Activated CD4-positive, alpha-beta memory T cell treated with anti-CD3 and anti-CD28 coated beads for 36 hours (primary cell): ENCODE results near the gene TMIGD2. TPM values are rescaled to one million over a fixed set of nuclear protein-coding genes. Genes with fewer than 3 reads are reported as not detected.
"Not testable (repeated sequence)": the region's sequence is repeated elsewhere in the genome, so short reads cannot be mapped to it uniquely, and the experiment has no call there.

Source experiments
- CTCF ChIA-PET: fragments of 350-600 bp; sonication (Branson Sonifier 250); formaldehyde crosslinking; loops from one replicate; lab custom pipeline; 2021; ENCODE audit warnings: antibody characterized with exemption, inconsistent platforms; lab: Charles Lee
- POLR2A ChIA-PET: fragments of 350-600 bp; sonication (Branson Sonifier 250); formaldehyde crosslinking; loops from one replicate; lab custom pipeline; 2021; ENCODE audit warnings: antibody characterized with exemption; lab: Charles Lee
- DNase-seq: peaks from one replicate; pipeline ENCODE4 v3.0.0-alpha.2; 2020
- H3K27ac Mint-ChIP-seq: one replicate; pipeline ENCODE4 v1.8.0; 2021; ENCODE audit warnings: mixed read lengths
- H3K27me3 Mint-ChIP-seq: one replicate; pipeline ENCODE4 v1.8.0; 2021; ENCODE audit warnings: mixed read lengths
- H3K36me3 Mint-ChIP-seq: one replicate; pipeline ENCODE4 v1.8.0; 2021; ENCODE audit warnings: mixed read lengths
- H3K4me1 Mint-ChIP-seq: one replicate; pipeline ENCODE4 v1.8.0; 2021; ENCODE audit warnings: low read depth, mixed read lengths
- H3K4me3 Mint-ChIP-seq: one replicate; pipeline ENCODE4 v1.8.0; 2021; ENCODE audit warnings: mild to moderate bottlenecking, mixed read lengths
- H3K9me3 Mint-ChIP-seq: one replicate; pipeline ENCODE4 v1.8.0; 2021; ENCODE audit warnings: mixed read lengths
- intact Hi-C: fragments of 100-400 bp; cut with micrococcal nuclease; formaldehyde crosslinking; loops from one replicate; pipeline ENCODE4 v1.15.1; 2023
- total RNA-seq, 2 experiments: library from RNA; stranded (reverse); gene quantifications; one replicate each; pipeline ENCODE4 v1.2.3, GENCODE V29; 2021

The TMIGD2 gene
- total RNA-seq, 2 experiments from 2014 or later, result 2.4 to 2.6 TPM

- peaks cover 2% of the 10 kb centered on the region for H3K9me3 Mint-ChIP-seq
- ChIA-PET CTCF (interaction anchor here (0.7 to 4.1 kb wide), 11 partner anchors 14 to 777 kb away, joined by 3 to 19 read pairs (median 4); partner anchors contain the start of genes EBI3, MPND, MRPL54 and SH3GL1), POLR2A (interaction anchor here (0.8 to 1.2 kb wide), 6 partner anchors 17 to 262 kb away, joined by 3 to 4 read pairs (median 4); partner anchors contain the start of genes CHAF1A, EBI3, EEF2 and MPND)
- peaks cover 31% of the 10 kb centered on the region for H3K36me3 Mint-ChIP-seq
- H3K4me1 Mint-ChIP-seq, result peaks cover 19% of the 10 kb centered on the region
- H3K27ac Mint-ChIP-seq, result peak within 1 kb of the TSS; percentile 96
- peak within 1 kb of the TSS; percentile 83 for H3K4me3 Mint-ChIP-seq
- peak; percentile 99 for DNase-seq
- intact Hi-C loops, result loop anchor here (1.0 to 2.0 kb wide), 4 partner anchors 18 to 224 kb away; partner anchors contain the start of genes CHAF1A and EBI3
- no peaks in the 10 kb centered on the region for H3K27me3 Mint-ChIP-seq
Measured at GRCh38 chr19:4246767-4247593, 55.2 kb downstream of the TMIGD2 start, which contains the start of gene YJU2. TSS of gene YJU2 (plus strand) at chr19:4247080. CDS start at chr19:4247147, 67 bp downstream.

GRCh38 chr19:4245938-4246337, 56.3 kb downstream of the TMIGD2 start:
- H3K9me3 Mint-ChIP-seq, CTCF ChIA-PET, H3K27me3 Mint-ChIP-seq, POLR2A ChIA-PET, DNase-seq, H3K27ac Mint-ChIP-seq: not testable (repeated sequence)
- Mint-ChIP-seq H3K4me1 (peaks cover 19% of the 10 kb centered on the region), H3K4me3 (peak overlapping the region; percentile 83), H3K36me3 (peaks cover 23% of the 10 kb centered on the region)
- intact Hi-C loops, result loop anchor here (2.0 kb wide), 1 partner anchor 17 kb away; the partner anchor contains the start of gene EBI3

Other genes starting within 250 kb of the TMIGD2 start
- gene ZBTB7A, start 235.5 kb downstream of the TMIGD2 start, total RNA-seq, result 10 to 100 TPM; 31.0 to 32.5 TPM
- gene MAP2K2, start 178.3 kb downstream of the TMIGD2 start, total RNA-seq, result 100 to 1,000 TPM; 128 to 129 TPM
- not detected for gene CREB3L3, start 148.8 kb downstream of the TMIGD2 start, total RNA-seq
- 10 to 100 TPM; 28.0 to 29.7 TPM for gene SIRT6, start 119.8 kb downstream of the TMIGD2 start, total RNA-seq
- 1 to 10 TPM; 1.7 to 1.8 TPM for gene ANKRD24, start 119.7 kb downstream of the TMIGD2 start, total RNA-seq
- gene EBI3, start 72.9 kb downstream of the TMIGD2 start, total RNA-seq, result 10 to 100 TPM; 11.0 to 14.2 TPM
- gene YJU2, start 55.3 kb downstream of the TMIGD2 start, total RNA-seq, result 10 to 100 TPM; 24.0 to 25.5 TPM
- gene SHD, start 23.1 kb downstream of the TMIGD2 start, total RNA-seq, result not detected
- 1 to 10 TPM; 7.8 to 8.1 TPM for gene FSD1, start 2.2 kb upstream of the TMIGD2 start, total RNA-seq
- gene STAP2, start 36.4 kb upstream of the TMIGD2 start, total RNA-seq, result 1 to 10 TPM; 9.1 to 9.4 TPM
- 10 to 100 TPM; 19.6 to 22.6 TPM for gene MPND, start 41.2 kb upstream of the TMIGD2 start, total RNA-seq
- gene SH3GL1, start 98.2 kb upstream of the TMIGD2 start, total RNA-seq, result 10 to 100 TPM; 38.1 to 42.0 TPM
- gene CHAF1A, start 100.3 kb upstream of the TMIGD2 start, total RNA-seq, result 10 to 100 TPM; 61.6 to 63.5 TPM
- 10 to 100 TPM; 36.2 to 37.1 TPM for gene UBXN6, start 155.4 kb upstream of the TMIGD2 start, total RNA-seq
- 10 to 100 TPM; 46.0 to 47.7 TPM for gene HDGFL2, start 169.9 kb upstream of the TMIGD2 start, total RNA-seq
- gene PLIN4, start 216.1 kb upstream of the TMIGD2 start, total RNA-seq, result under 1 TPM in 1 of 2 experiments, not detected in 1; 0.02 TPM
- under 1 TPM; 0.17 to 0.31 TPM for gene PLIN5, start 232.8 kb upstream of the TMIGD2 start, total RNA-seq
- under 1 TPM; 0.88 to 0.92 TPM for gene LRG1, start 237.6 kb upstream of the TMIGD2 start, total RNA-seq